NCI-H1694 (cell line): ENCODE data around the gene OR52L1.
"Not testable (repeated sequence)": the region's sequence is repeated elsewhere in the genome, so short reads cannot be mapped to it uniquely, and the experiment has no call there.

Source experiments
- DNase-seq: peaks from one replicate; lab custom pipeline; 2025; lab: John Stamatoyannopoulos, UW

The OR52L1 gene

GRCh38 chr11:5986885-5987284, at the start of gene OR52L1:
OR52L1 (minus strand) TSS chr11:5986985; CDS start chr11:5986930, 55 bp downstream.
- DNase-seq = no peak

GRCh38 chr11:6030708-6031405, 44.1 kb upstream of the OR52L1 start, which contains the start of gene OR56A1:
OR56A1 (minus strand) TSS chr11:6030758; CDS start chr11:6027692, 3,066 bp downstream.
- DNase-seq = no peak

- no peak for DNase-seq
Measured at GRCh38 chr11:6027501-6027900, 40.7 kb upstream of the OR52L1 start.

- DNase-seq = no peak
Measured at GRCh38 chr11:6025056-6025455, 38.3 kb upstream of the OR52L1 start.

- peak; percentile 10 for DNase-seq
Measured at GRCh38 chr11:6022956-6023355, 36.2 kb upstream of the OR52L1 start.

- DNase-seq = no peak
Measured at GRCh38 chr11:6013042-6013441, 26.3 kb upstream of the OR52L1 start.

- DNase-seq = no peak
Measured at GRCh38 chr11:6012035-6012668, 25.4 kb upstream of the OR52L1 start.

- DNase-seq = no peak
Measured at GRCh38 chr11:6006846-6007245, 20.1 kb upstream of the OR52L1 start, which contains the start of gene OR56A4. OR56A4 (minus strand) TSS chr11:6006946; CDS start chr11:6002992, 3,954 bp downstream.

GRCh38 chr11:6006395-6006794, 19.6 kb upstream of the OR52L1 start:
- no peak for DNase-seq

- DNase-seq = no peak
Measured at GRCh38 chr11:6002202-6002699, 15.5 kb upstream of the OR52L1 start.

GRCh38 chr11:5994791-5995190, 8.0 kb upstream of the OR52L1 start:
- DNase-seq = no peak

GRCh38 chr11:5992604-5993251, 5.9 kb upstream of the OR52L1 start:
- DNase-seq = no peak

GRCh38 chr11:5992150-5992549, 5.4 kb upstream of the OR52L1 start:
- DNase-seq = no peak

- no peak for DNase-seq
Measured at GRCh38 chr11:5989203-5989602, 2.4 kb upstream of the OR52L1 start.

- no peak for DNase-seq
Measured at GRCh38 chr11:5983443-5983842, 3.3 kb downstream of the OR52L1 start.

- DNase-seq = no peak
Measured at GRCh38 chr11:5973530-5973929, 13.3 kb downstream of the OR52L1 start.

GRCh38 chr11:5968394-5968793, 18.4 kb downstream of the OR52L1 start, which contains the start of gene OR56A5:
OR56A5 (minus strand) TSS chr11:5968494; CDS start chr11:5968494, 0 bp downstream.
- DNase-seq = no peak

GRCh38 chr11:5967708-5968107, 19.1 kb downstream of the OR52L1 start:
- DNase-seq = no peak

GRCh38 chr11:5966958-5967357, 19.8 kb downstream of the OR52L1 start:
- no peak for DNase-seq

- DNase-seq = not testable (repeated sequence)
Measured at GRCh38 chr11:5960704-5961320, 26.0 kb downstream of the OR52L1 start.

GRCh38 chr11:5955586-5955985, 31.2 kb downstream of the OR52L1 start:
- no peak for DNase-seq

- no peak for DNase-seq
Measured at GRCh38 chr11:5941951-5942350, 44.8 kb downstream of the OR52L1 start, which contains the start of gene OR56A3. OR56A3 (plus strand) TSS chr11:5942251; CDS start chr11:5947347, 5,096 bp downstream.
